ENCODE measurements around the gene RING1.

DNA sequence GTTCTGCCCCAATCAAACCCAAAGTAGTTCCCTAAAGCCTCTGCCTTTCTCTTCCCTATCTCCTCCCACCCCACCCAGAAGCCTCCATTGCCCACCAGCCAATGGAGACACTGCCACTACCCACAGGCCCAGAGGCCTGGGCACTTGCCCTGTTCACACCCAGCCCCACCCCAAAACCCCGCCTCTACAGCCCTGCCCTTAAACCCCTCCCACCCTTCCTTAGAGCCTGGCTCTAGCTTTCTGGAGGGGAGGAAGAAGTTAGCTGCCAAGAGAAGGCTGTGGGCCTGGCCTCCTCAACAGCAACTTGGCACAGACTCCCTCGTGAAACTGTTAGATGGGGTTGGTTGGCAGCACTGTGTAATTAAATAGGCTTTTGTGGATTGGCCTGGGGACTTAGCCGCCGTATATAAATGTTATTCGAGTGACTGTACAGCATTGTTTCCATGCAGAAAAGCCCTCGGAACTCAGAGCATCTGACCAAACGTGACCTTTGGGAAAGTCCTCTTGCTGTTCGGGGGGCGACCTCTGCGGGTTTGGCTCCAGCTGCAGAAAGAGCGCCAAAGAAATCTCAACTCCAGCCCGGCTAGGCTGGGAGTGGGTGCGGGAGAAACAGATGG is 47.5 kb upstream of the RING1 start:
- TF ChIP-seq, protein P1, sequence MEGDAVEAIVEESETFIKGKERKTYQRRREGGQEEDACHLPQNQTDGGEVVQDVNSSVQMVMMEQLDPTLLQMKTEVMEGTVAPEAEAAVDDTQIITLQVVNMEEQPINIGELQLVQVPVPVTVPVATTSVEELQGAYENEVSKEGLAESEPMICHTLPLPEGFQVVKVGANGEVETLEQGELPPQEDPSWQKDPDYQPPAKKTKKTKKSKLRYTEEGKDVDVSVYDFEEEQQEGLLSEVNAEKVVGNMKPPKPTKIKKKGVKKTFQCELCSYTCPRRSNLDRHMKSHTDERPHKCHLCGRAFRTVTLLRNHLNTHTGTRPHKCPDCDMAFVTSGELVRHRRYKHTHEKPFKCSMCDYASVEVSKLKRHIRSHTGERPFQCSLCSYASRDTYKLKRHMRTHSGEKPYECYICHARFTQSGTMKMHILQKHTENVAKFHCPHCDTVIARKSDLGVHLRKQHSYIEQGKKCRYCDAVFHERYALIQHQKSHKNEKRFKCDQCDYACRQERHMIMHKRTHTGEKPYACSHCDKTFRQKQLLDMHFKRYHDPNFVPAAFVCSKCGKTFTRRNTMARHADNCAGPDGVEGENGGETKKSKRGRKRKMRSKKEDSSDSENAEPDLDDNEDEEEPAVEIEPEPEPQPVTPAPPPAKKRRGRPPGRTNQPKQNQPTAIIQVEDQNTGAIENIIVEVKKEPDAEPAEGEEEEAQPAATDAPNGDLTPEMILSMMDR (IDR thresholded peaks at IDR 0.05; ENCODE audit: low read length), result no peak
- no peak for TF ChIP-seq EZH2 (IDR thresholded peaks at IDR 0.05; ENCODE audit: borderline replicate concordance, low read length)
